ENCODE measurements around the gene ICE2.

GRCh38 chr15:60386615-60387014 lies 92.3 kb downstream of the ICE2 start:
- TF ChIP-seq CTCF (IDR thresholded peaks at IDR 0.05) (no peak), POLR2A (IDR thresholded peaks at IDR 0.05) (no peak)
